ENCODE measurements around the gene CKAP2L.

- TF ChIP-seq, protein P1, sequence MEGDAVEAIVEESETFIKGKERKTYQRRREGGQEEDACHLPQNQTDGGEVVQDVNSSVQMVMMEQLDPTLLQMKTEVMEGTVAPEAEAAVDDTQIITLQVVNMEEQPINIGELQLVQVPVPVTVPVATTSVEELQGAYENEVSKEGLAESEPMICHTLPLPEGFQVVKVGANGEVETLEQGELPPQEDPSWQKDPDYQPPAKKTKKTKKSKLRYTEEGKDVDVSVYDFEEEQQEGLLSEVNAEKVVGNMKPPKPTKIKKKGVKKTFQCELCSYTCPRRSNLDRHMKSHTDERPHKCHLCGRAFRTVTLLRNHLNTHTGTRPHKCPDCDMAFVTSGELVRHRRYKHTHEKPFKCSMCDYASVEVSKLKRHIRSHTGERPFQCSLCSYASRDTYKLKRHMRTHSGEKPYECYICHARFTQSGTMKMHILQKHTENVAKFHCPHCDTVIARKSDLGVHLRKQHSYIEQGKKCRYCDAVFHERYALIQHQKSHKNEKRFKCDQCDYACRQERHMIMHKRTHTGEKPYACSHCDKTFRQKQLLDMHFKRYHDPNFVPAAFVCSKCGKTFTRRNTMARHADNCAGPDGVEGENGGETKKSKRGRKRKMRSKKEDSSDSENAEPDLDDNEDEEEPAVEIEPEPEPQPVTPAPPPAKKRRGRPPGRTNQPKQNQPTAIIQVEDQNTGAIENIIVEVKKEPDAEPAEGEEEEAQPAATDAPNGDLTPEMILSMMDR (conservative IDR thresholded peaks at IDR 0.05; ENCODE audit: low read length) = no peak
- no peak for TF ChIP-seq EZH2phosphoT487 (IDR thresholded peaks at IDR 0.05; ENCODE audit: borderline replicate concordance)
Observed at GRCh38 chr2:112765251-112765650, 842 bp upstream of the CKAP2L start.

Measured in Loucy (cell line).